Stimulated activated CD4-positive, alpha-beta T cell treated with anti-CD3 and anti-CD28 coated beads, Interleukin-1b, Interleukin-23, amount 100 ng/mL, for 1 hour (primary cell): ENCODE results near the gene HES1.
A peak's percentile ranks its signal among the peaks of the same experiment; 100 is the strongest.
"Not testable (repeated sequence)": the region's sequence is repeated elsewhere in the genome, so short reads cannot be mapped to it uniquely, and the experiment has no call there.

Experiments
- DNase-seq, 2 donors: peaks; one replicate each; pipeline ENCODE4 v3.0.0-alpha.2; 2020; ENCODE audit warnings: low read depth in 2 of 2

Gene HES1

DNA sequence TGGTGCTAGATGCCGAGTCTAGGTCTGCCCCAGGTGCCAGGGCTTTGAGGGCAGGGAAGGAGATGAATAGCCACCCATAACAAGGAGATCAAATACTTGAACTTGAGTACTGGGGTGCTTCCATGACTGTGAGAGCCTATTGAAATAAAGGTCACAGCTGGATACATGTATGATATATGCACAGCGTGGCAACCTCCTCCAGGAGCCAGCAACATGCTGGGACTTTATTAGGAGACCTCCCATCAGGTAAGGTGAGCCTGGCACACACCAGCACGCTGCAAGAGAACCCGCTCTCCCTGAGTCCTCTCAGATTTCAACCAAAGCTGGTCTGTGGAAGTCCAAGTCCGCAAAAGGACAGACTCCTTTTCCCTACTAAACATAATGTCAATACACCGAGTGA, 10.5 kb upstream of the HES1 start:
- DNase-seq, result no peak

DNA sequence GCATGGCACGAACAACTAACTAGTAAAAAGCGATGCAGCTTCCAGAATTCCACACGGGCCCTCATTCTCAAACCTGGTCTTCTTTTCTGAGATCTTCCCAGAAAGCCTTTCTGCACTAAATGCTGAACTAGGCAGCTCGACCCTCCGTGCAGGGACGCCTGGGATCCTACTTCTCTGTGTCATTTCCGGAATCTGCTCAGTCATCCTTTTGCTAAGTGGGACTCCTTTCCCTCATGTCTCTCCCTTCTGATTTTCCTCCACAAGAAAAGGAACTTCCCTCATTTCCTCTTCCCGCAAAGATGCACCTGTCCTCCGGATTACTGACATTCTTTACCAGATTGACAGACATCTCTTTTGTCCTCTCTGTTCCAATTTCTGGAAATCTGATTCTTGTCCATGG, 9.2 kb upstream of the HES1 start:
- DNase-seq, result no peak

DNA sequence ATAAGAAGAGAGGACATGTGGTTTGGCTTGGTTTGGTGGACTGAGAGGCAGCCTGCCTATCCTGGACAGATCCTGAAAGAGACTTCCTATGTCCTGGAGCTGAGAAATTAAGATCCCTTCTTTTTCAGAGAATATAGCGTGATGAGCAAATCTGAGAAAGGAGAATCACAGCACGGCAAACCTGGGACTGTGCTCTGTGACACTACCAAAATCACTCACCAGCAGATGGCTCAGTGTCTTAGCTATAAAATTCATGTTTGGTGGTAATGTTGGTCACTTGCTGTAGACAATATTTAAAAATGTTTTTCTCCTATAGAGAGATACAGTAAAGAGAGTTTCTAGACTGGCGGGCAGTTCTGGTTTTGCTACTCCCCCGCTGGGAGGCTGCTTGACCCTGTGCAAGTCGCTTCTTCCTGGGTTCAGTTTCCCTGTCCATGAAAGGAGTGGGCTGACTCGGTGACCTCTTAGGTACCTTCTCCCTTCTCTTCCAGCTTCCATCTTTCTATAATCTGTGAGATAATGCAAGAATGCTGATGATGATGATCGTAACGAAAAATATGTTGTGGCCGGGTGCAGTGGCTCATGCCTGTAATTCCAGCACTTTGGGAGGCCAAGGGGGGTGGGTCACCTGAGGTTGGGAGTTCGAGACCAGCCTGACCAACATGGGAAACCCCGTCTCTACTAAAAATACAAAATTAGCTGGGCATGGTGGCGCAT, 7.6 kb upstream of the HES1 start:
- DNase-seq, result no peak

DNA sequence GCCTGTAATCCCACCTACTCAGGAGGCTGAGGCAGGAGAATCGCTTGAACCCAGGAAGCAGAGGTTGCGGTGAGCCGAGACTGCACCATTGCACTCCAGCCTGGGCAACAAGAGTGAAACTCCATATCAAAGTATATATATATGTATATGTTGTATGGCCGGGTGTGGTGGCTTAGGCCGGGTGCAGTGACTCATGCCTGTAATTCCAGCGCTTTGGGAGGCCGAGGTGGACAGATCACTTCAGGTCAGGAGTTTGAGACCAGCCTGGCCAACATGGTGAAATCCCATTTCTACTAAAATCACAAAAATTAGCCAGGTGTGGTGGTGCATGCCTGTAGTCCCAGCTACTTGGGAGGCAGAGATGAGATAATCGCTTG, 7.0 kb upstream of the HES1 start:
- not testable (repeated sequence) for DNase-seq

DNA sequence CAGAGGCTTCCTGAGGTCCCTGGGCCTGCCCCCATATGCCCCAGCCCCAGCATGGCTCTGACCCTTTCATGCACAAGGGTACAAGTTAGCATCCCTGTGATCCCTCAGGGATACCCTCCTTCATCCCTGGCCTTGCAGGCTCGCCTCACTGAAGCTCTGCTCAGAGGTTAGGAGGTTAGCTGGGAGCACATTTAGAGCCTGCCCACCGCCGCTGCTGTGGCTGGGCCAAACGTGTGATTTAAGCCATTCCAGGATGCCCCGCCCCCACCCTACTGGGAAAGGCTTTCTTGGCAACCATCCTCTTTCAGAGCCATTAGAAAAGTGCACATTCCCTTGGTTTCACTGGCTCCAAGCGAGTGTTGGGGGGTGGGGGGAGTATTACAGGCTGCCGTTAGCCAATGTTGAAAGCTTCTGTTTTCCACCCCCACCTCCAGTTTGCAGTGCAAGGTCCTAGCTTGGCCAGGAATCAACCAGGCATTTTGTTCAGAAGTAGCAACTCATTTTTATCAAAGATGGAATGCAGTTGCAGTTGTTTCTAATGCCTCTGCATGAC, 6.3 kb upstream of the HES1 start:
- DNase-seq, result no peak

DNA sequence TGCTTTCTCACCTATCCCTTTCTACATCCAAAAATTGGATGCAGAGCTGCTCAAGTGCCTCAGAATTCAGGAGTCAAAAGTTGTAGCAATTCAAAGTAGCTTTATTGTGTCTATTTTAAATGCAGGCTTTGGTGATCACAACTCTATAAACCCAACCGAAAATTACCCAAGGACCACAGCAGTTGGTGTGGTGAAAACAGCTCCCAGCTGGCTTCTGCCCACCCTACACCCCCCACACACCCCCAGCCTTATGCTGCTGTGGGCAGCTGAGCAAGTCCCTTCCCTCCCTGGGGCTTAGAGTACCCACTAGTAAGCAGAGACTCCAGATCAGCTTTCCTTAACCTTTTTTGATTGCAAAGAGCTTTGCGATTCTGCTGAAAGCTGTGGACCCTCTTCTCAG, 5.8 kb upstream of the HES1 start:
- no peak for DNase-seq

DNA sequence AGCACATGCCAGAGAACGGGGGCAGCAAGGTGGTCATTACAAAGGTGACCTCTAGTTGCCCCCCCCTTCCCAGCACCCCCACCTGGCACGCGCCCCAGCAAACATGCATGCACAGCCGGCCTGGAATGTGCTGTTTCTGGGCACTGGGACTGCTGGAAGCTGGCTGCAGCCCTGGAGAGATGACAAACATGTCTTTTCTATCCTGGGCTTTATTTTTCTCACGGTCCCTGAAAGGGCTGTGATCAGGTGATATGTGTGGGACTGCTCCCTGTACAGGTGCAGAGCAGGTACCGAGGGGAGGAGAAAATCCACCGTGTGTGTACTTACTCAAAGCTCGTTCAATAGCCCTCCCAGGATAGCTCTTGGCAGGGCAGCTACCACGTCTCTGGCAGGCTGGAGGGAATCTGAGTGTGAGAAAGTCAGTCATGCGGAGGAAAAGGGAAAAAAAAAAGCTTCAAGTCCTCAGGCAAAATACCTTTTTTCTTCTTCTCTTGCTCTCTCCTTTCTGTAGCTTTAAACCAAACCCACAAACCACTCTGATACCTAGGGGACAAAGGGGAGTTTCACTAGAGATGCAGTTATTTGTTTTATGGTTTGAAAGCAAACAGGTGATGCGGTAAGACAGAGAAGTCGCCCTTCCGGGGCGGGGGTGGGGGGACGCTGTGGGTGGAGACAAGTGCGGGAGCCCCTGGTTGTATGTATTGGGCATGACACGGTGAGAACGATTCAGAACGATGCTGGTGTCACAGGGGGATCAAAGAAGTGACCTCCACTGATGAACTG, 5.0 kb upstream of the HES1 start:
- DNase-seq, result no peak

DNA sequence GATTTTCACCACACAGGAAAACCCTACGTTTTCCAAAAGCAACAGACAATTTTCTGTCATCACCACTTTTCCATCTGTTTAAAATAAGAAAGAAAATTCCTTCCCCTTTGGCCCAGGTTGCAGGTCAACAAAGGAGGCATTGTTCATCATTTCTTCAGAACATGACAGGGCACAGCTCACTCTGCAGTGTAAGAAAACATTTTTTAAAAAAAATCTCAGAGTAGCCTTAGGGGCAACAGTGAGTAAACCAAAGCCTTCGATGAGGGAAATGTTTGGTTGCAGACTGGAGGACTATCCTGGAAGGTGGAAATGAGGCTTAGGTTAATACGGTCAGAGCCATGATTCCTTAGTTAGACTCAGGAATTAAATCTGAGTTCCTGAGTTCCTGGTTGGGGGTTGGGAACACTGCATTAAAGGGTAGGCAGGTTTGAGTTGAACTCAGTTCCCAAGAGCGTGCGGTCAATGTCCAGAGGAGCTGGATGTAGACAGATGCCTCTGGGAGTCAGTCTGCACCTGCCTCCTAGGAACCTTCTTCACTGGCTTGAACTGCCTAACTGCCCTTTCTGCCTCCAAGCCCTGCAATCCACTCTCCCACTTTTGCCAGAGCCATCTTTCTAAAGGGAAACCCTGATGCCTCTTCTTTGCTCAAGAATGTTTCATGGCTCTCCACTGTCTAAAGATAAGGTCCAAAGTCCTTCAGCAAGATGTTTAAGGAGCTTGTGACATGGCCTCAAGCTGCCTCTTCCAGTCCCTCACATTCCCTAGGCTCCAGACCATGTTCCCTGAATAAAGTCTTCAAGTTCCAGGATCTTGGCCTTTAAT, 3.3 kb upstream of the HES1 start:
- no peak for DNase-seq

DNA sequence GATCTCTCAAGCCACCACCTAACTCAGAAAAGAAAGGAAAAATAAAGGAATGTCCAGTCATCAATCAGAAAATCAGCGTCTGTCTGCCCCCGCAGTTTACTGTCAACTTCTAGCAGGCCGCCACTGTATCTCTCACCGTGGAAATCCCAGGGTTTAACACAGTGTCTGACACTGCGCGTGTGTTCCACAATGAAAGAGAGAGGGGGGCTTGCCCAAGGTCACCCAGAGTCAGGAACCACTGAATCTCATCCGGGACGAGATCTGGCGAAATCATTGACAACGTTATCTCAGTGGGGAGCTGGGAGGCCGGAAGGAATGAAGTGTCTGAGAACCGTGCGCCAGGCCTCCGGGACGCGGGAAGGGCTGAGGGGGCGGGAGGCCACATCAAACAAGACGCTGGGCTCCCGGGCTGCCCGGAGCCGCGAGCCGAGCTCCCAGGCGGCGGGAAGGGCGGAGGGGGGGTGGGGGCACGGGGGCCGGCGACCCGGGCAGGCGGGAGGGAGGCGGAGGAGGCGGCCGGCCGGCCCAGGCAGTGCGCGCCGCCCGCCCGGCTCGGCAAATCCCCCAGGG, 2.2 kb upstream of the HES1 start:
- no peak for DNase-seq

DNA sequence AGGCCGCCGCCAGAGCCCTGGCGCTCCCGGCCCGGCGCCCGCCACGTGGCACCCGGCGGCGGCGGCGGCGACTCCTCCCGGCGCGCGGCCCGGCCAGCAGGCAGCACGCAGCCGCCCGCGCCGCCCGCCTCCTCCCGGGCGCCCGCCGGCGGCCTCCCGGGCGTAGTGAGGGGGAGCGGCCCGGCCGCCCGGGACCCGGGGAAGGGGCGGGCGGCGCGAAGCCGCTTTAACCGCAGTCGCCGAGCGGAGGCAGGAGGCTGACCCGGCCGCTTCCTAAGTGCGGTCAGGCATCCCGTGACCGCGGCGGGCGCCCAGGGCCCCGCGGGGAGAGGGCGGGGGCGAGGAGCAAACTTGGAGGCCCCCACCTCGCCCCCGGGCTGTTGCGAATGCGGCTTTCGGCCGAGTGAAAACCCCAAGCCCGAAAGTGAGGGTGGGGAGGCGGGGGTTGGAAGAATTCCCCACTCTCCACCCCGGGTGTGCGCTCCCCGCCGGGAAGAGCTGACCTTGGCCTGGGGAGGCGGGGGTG, 1.7 kb upstream of the HES1 start:
- DNase-seq, result no peak

DNA sequence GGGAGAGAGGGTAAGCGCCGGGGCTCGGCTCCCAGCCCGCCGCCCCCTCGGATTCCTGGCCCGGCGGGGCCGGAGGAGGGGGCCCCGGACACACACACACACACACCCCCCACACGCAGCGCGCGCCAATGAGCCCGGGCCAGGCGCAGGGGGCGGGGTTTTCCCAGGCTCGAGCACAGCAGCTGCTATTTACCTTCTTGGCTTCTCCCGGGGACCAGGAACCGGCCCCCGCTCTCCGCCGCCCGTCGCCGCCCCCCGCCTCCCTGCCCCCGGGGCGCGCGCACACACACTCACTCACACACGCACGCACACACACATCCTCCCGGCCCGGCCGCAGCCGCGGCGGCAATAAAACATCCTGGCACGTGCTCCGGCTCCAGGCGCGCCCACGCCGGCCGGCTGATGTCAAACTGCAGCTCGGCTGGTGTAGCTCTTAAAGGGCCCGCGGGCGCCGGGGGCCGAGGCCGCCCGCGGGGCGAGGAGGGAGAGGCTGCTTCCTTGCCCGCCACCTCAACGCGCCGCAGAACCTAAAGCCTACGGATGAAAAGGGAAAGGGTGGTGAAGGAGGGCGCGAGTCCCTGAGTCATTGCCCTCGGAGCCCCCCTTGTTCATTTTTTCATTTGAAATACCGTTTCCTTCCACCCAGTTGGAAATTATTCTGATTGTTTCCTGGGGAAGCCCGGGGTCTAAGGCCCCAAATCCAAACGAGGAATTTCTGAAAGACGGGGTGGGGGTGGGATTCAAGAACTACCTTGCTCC, 1.0 kb upstream of the HES1 start:
- peak; percentile 34 to 58 for DNase-seq

DNA sequence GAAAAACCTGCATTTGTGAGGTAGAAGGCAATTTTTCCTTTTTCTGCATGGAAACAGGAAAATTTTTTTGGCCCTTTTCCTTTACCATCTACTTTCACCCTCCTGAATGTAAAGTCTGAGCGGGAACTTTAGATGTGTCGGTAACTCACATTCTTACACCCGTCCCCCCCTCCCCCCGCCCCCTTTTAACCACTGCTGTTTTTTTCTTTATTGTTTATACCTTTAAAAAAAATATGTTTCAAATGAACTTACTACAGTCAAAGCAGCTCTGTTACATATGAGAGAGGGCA, 487 bp upstream of the HES1 start:
- no peak for DNase-seq

DNA sequence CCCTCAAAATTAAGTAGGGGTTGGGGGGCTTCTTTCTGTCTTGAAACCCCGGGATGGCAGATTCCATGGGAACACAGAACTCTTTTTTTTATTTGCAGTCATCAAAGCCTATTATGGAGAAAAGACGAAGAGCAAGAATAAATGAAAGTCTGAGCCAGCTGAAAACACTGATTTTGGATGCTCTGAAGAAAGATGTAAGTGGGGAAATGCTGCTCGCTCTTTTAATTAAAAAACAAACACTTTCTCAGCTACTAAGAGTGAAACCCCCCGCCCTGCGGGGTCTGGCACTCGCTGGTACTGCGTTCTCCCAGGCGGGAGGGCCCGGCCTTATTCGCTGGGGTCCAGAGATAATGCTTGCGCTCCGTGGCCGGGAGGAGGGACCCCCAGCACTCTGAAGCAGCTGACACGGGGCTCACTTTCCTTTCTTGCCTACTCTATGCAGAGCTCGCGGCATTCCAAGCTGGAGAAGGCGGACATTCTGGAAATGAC, 615 bp downstream of the HES1 start:
- no peak for DNase-seq

DNA sequence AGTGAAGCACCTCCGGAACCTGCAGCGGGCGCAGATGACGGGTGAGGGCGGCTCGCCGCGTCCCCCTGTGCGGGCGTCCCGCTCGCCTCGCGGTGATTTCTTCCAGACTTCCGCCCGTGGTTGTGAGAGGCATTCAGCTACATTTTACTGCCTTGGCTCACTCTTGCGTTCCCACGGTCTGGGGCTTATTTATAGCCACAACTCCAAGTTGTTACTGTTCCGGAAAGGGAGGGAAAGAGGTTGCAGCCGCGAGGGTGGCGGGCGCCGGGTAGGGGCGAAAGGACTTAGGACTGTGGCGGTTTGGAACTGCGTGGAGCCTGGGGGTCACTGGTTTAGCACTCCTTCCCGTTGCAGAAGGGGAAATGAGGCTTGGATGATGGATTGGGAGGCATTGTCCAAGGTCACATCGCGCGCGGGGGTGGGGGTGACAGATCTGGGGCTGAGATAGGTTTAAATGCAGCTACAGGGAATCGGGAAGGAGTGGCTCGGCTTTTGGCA, 1.1 kb downstream of the HES1 start:
- no peak for DNase-seq

DNA sequence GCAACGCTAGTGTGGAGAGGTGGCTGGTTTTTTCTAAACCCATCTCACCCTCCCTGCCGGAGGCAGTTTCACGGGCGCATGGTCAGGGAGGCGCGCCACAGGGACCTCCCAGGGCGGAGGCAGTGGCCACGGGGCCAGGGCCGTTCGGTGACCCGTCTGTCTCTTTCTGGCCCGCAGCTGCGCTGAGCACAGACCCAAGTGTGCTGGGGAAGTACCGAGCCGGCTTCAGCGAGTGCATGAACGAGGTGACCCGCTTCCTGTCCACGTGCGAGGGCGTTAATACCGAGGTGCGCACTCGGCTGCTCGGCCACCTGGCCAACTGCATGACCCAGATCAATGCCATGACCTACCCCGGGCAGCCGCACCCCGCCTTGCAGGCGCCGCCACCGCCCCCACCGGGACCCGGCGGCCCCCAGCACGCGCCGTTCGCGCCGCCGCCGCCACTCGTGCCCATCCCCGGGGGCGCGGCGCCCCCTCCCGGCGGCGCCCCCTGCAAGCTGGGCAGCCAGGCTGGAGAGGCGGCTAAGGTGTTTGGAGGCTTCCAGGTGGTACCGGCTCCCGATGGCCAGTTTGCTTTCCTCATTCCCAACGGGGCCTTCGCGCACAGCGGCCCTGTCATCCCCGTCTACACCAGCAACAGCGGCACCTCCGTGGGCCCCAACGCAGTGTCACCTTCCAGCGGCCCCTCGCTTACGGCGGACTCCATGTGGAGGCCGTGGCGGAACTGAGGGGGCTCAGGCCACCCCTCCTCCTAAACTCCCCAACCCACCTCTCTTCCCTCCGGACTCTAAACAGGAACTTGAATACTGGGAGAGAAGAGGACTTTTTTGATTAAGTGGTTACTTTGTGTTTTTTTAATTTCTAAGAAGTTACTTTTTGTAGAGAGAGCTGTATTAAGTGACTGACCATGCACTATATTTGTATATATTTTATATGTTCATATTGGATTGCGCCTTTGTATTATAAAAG, 1.8 kb downstream of the HES1 start:
- no peak for DNase-seq

DNA sequence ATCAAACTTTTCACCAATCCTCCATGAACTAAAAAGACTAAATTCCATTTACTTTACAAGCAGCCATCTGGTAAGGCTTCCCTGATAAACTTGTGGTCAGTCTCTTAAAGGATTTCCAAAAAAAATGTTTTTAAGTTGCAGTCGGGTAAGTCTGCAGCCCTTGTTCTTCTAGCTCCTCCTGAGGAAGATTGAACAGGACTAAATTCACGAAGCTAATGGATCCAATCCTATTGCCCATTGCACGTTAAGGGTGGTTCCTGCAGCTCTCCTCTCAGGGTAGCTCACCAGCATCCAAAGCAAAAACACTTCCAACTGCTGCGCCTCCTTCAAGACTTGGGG, 2.8 kb downstream of the HES1 start:
- no peak for DNase-seq

DNA sequence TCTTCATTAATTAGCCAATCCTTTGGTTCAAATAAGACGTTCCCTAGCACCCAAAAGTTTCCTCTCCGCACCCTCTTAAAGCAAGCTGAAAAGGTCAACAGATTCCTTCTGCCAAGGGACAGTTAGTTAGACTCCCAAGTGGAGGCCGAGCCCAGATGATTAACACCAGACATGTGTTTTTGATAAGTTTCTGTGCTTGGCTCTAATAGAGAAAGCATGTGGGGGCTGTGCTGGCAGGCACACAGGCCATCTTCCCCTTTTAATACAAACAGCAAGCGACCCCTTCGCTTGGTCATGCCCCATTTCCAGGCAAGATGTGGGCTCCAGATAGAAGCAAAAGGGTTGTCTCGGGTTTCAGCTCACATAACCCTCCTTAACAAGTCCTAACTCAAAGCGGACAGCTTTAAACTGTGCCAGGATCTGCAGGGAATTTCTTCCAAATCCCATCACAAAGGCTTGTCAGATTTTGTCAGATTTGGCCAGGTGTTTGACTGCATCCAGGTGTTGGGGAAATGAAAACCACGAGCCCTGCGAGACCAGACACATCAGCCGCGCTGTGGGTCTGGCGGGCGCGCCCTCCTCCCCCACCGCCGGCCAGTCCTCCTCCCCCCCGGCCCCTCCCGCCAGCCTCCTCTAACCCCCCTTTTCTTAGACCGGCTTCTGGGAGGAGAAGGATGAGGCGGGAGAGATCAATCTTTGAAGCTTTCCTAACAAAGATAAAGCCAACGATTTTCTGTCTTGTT, 3.3 kb downstream of the HES1 start:
- DNase-seq, result no peak

DNA sequence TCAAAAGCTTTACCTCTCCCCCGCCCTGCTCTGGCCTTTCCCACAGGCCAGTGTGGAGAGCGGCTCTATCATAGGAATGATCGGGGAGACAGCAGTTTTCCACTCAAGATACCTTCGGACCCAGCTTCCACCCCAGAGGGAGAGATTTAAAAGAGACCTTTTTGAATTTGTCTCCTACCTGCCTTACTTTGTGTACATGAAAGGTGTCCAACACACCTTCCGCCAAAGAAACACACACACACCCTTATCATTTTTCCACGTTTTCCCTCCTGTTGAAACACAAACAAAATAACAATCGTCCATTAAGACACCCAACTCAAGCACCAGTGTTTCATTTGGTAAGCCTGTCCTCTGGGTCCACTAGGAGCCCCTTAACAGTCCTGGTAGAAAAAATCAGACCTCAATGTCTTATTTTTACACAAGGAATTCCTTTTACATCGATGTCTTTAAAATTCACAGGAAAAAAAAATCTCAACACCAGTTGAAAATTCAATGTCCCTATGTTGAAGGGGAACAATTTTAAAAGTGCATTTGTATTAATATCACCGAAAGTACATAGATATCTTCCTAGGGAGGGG, 4.0 kb downstream of the HES1 start:
- DNase-seq, result no peak
